ENCODE measurements around the gene DSCAML1.

DSCAML1 gene

DNA sequence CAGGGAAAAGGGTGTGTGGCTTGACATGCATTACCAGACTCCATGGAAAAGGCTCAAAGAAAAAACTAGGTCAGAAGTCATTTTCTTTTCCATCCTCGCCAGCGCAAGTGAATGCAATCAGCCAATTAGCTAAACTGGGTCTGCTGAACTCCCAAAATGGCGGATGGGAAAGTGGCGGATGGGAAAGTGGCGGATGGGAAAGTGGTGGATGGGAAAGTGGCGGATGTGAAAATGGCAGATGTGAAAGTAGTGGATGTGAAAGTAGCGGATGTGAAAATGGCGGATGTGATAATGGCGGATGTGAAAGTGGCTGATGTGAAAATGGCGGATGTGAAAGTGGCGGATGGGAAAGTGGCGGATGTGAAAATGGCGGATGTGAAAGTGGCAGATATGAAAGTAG, 311.0 kb downstream of the DSCAML1 start:
- in situ Hi-C loops (cut with HindIII; ENCODE audit: low sequenced_read_pairs): no loop called here

DNA sequence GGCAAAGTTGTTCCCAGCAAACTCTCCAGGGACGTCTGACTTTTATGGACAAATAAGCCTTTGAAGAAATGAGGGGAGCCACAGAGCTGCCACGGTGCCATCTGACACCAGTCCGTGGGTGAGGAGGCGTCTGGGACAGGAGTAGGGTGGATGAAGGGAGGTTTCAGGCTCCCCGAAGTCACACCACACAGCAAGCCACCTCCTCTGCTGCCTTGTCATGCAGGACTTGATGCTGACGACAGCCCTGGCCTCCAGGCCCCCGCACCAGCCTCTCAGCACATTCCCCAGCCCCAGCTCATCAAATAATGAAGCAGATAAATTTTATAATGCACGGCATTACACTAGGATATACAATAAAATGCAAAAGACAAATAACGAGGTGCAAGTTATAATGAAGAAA, 312.9 kb downstream of the DSCAML1 start:
- in situ Hi-C loops (cut with HindIII; ENCODE audit: low sequenced_read_pairs): no loop called here

DNA sequence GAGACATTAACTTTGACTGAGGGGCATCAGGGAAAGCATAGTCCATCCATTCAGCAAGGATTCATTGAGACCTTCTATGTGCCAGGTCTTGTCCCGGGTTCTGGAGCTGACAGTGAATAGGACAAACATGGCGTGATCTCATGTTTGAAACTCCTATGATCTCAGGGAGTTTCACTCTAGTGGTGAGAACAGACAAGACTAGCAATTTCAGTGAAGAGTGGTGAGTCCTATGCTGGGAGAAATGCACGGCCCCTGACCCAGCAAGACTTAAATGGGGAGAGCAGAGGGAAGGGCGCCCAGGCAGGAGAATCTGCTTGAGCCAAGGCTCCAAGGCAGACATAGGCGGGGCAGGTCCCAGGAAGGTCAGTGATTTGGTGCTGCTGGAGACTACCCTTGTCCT, 313.6 kb downstream of the DSCAML1 start:
- in situ Hi-C loops (cut with HindIII; ENCODE audit: low sequenced_read_pairs): no loop called here

DNA sequence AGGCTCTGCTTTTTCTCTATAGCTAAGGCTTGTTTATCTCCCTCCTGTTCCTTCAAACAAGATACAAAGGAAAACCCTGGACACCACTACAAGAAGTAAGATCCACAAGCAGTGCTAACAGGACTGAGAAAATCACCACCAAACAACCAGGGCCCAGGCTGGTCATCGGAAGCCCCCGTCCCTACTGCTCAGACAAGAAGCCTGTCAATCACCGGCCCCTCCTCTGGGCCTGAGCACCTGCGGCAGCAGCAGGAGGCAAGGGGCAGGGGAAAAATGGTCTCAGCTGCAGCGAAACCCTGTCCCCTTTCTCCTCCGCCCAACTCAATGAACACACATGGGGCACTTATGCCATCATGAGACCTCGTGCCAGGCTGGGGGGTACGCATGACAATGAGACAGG, 314.1 kb downstream of the DSCAML1 start:
- in situ Hi-C loops (cut with HindIII; ENCODE audit: low sequenced_read_pairs): no loop called here

DNA sequence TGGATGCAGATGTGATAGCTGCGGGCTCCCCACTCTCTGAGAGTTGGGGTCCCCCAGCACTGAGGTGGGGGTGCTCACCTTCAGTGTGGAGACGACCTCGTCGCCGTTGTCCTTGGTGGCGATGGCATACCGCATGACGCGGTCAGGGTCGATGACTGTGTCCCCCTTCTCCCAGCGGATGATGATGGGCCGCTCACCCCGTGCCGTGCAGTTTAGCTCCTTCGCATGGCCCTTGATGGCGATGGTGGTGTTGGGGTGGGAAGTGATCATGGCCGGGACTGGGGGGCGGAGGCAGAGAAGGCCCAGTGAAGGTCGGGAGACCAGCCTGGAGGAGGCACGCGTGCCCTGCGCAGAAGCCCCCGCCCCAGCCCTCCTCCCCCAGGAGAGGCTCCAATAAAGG, 315.1 kb downstream of the DSCAML1 start:
- in situ Hi-C loops (cut with HindIII; ENCODE audit: low sequenced_read_pairs): no loop called here

DNA sequence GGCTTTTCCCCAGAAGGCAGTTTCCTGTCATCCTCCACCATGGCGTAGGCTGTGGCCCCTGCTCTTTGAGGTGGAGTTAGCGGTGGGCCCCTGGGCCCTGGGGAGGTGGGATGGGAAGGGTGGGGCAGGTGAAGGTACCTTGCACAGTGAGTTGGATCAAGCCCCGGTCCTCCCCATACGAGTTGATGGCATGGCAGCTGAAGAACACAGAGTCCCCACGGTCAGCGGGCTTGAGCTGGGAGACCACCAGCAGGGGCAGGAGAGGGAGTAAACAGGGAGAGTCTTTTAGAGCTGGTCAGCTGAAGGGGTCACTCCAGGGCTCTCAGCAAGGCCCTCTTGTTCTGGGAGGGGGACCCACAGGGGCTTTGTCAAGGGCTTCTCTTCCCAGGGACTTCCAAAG, 316.0 kb downstream of the DSCAML1 start:
- in situ Hi-C loops (cut with HindIII; ENCODE audit: low sequenced_read_pairs): no loop called here

DNA sequence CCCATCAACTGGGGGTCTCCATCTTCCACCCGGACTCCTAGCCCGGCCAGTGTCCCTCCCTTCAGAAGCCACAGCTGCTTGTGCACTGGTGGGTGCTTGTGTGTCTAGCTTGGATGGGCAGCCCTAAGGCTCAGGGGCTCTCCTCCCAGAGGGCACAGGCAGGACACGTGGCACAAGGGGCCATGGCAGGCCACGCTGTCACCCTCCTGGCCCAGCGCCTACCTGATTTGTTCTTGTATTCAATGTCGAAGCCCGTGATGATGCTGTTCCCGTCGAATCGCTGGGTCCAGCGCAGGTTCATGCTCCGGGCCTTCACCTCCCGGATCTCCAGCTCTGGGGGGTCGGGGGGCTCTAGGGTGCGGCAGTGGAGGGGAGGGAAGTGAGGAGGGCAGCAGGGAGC, 316.8 kb downstream of the DSCAML1 start:
- in situ Hi-C loops (cut with HindIII; ENCODE audit: low sequenced_read_pairs): no loop called here

DNA sequence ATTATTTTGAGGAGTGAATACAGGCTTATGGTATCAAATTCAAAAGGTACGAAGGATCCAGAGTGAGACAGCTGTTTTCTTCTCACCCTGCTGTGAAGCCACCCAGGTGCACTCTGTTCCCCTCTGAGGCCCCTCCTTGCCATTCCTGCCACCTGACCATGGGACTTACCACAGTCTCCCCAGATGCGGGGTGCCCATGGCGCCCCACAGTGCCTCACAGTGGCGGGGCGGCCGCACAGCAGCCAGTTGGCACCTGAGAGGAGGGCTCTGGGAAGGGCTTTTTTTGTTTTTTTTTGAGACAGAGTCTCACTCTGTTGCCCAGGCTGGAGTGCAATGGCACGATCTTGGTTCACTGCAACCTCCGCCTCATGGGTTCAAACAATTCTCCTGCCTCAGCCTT, 317.6 kb downstream of the DSCAML1 start:
- in situ Hi-C loops (cut with HindIII; ENCODE audit: low sequenced_read_pairs): no loop called here

DNA sequence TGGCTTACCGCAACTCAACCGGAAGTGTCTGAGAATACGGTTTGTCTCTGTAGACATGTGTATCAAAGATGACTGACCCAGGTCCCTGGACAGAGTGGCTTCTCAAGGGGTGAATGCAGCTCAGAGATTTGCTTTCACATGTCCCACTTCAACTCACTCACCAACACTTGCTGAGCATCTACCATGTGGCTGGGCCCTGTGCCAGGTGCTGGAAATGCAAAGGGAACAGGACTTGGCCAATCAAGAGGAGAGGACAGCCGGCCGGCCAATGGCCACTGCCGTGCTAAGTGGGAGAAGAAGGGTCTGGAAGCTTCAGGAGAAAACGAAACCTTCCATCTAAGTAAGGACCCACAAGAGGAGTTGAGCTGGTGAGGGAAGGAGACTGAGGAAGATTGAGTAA, 318.1 kb downstream of the DSCAML1 start:
- in situ Hi-C loops (cut with HindIII; ENCODE audit: low sequenced_read_pairs): no loop called here

GRCh38 chr11:117478126-117478860, 318.7 kb downstream of the DSCAML1 start:
- in situ Hi-C loops (cut with HindIII; ENCODE audit: low sequenced_read_pairs): no loop called here

DNA sequence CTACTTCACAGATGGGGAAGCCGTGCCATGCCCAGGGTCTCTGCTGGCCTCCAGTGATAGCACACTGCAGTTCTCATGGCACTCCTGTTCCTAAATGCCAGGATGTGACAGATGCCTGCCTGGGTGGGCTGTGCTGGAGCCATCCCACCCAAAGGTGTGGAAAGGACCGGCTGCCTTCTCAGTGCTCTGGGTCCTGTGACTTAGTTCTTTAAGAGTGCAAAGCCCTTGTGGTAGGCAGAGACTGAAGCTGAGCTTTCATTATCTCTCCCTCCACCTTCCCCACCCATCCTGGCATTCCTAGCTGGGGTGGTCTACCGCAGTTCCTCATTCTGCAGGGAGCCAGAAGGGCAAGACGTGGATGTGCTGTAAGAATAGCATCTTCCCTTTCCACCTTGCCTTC, 319.3 kb downstream of the DSCAML1 start:
- in situ Hi-C loops (cut with HindIII; ENCODE audit: low sequenced_read_pairs): no loop called here

- in situ Hi-C loops (cut with HindIII; ENCODE audit: low sequenced_read_pairs): no loop called here
Measured at GRCh38 chr11:117476531-117477142, 320.4 kb downstream of the DSCAML1 start.

DNA sequence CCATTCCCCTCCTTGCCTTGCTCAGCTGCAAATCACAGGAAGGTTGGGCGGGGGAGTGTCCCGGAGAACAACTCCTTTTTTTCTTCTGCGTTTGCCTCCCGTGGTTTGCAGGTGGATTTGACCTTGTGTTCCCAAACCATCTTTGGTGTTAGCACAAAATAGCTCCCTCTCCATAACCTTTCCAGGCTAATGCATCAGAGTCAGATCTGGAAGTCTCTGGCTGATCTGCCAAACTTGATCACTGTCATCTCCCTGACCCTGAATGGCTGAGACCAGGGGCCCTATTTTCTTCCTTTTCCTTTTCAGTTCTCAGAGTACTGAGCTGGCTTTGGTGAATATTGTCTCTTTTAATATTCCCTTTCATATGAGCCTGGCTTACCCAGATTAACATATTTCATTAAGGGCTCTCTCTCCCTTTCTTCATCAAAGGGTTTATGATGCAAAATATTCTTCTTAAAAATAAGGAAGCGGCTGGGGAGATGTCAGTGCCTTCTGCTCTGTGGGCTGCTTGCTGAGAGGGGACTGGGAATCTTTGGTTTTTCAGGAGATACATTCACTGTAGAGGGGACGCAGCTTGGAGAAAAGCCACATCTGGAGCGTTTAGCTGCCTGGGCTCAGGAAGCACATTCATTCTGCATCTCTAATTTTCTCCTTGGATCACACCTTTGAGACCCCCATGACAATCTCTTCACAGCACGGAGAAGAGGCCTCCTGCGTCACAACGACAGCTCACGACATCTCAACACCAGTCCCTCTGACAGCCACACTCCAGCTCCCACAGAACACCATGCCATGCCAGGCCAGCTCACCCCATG, 321.1 kb downstream of the DSCAML1 start:
- in situ Hi-C loops (cut with HindIII; ENCODE audit: low sequenced_read_pairs): no loop called here

DNA sequence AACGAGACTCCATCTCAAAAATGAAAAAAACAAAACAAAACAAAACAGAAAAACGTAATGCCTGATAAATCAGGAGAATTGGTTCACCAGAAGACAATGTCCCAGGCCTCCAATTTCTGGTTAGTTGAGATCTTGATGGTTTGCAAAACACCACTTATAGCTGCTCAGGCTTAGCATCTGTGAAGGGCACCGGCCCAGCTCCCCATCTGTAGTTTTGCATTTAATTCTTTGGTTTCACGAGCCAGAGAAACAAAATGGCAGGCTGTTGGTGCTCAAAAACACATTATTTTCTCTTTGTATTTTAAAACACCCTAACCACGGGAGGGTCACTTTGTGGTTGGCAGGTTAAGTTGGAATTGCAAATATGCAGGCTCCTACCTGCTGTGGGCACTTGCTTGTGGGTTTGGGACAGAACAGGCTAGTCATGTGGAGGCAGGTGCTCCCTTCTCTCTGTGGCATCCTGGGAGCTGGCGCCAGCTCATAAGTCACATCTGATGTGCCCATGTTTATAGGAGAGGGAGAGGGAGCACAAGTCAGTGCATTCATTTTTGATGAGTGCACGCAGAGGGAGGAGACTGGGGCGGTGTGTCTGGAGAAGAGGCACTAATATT, 323.4 kb downstream of the DSCAML1 start:
- in situ Hi-C loops (cut with HindIII; ENCODE audit: low sequenced_read_pairs): no loop called here

- in situ Hi-C loops (cut with HindIII; ENCODE audit: low sequenced_read_pairs): no loop called here
Measured at GRCh38 chr11:117471776-117472175, 325.2 kb downstream of the DSCAML1 start.

- in situ Hi-C loops (cut with HindIII; ENCODE audit: low sequenced_read_pairs): no loop called here
Measured at GRCh38 chr11:117470576-117470975, 326.4 kb downstream of the DSCAML1 start.

GRCh38 chr11:117468888-117469287, 328.1 kb downstream of the DSCAML1 start:
- in situ Hi-C loops (cut with HindIII; ENCODE audit: low sequenced_read_pairs): no loop called here

DNA sequence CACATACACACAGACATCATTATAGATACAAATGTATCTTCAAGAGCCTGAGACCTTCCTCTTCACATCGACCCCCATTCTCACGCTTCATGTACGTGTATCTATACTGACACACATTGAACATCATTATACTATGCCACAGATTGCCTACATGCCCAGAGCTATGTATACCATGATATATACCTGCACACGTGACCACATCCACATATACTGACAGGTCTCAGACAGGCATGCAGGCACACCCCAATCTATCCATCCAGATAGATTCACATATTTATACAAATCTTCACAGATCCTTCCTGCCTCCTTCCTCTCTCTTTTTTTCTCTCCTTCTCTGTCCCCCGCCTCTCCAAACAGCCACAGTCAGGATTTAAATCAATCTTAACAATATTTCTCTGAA, 329.2 kb downstream of the DSCAML1 start:
- in situ Hi-C loops (cut with HindIII; ENCODE audit: low sequenced_read_pairs): no loop called here

DNA sequence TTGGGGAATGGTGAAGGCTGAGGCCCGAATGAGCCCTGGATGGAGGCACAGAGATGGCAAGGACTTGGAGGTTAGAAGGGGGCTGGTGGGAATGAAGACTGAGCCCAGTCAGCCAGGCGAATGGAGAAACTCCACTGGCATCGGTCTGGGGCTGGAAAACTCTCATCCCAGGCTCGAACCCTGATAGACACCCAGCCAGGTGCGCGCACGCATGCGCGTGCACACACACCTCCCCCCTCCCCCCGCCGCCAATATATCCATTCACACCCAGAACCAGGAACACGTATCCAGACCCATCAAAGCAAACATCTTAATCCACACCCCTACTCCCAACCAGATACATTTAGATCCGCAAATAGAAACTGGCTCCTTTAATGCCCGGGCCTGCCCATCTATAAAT, 330.1 kb downstream of the DSCAML1 start:
- in situ Hi-C loops (cut with HindIII; ENCODE audit: low sequenced_read_pairs): no loop called here

DNA sequence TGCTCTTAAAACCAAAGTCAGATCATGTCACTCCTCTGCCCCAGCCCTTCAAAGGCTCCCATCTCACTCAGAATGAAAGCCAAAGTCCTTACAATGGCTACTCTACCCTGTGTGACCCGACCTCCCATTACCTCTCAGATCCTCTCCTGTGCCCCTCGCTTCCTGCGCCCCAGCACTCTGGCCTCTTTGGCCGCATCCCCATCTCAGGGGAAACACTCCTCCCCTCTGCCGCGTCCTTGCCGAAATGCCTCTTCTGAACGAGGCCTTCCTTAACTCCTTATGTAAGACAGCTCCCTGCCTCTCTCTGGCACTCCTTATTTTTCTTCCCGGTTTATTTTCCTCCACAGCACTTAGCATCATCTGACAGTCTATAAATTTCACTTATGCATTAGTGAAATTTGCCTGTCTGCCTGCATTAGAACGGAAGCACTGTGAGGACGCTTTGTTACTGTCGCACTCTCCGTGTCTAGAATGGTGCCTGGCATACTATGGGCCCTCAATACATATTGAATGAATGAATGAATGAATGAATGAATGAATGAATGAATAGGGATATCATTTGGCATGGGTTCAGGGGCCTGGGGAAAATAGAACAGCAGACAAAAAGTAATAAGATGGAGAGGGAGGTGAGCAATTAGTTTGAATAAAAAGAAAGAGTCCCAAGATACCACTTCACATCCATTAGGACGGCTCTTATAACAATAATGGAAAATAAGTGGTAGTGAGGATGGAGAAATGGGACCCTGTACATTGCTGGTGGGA, 331.6 kb downstream of the DSCAML1 start:
- in situ Hi-C loops (cut with HindIII; ENCODE audit: low sequenced_read_pairs): no loop called here

DNA sequence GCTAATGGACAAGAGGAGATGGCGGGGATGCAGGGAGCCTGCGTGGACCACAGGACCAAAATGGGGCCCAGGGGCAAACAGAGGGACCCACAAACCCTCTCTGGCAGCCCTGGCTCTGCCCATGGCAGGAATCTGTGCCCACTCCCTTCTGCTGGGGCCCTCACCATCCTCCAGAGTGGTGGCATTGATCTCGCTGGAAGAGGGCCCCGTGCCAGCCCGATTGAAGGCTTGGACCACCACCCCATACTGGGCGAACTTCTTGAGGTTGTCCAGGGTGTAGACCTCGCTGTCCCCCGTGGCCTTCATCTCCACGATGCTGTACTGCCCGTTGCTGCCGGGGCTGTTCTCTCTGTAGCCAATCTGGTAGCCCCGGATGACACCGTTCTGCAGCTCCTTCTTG, 332.2 kb downstream of the DSCAML1 start:
- in situ Hi-C loops (cut with HindIII; ENCODE audit: low sequenced_read_pairs): no loop called here
